HepG2 (cell line): Measurements from ENCODE around the gene MRPL27. TPM values are rescaled to one million over a fixed set of nuclear protein-coding genes. Genes with fewer than 3 reads are reported as not detected.

Experiments
- CCAR2 ChIP-seq: fragments of 200-400 bp; formaldehyde crosslinking; optimal IDR thresholded peaks from 2 replicates; pipeline ENCODE3; 2018; ENCODE audit warnings: low read depth, mild to moderate bottlenecking, low read length, moderate library complexity
- EEA1 ChIP-seq: sonication (generic); formaldehyde crosslinking; IDR thresholded peaks from 2 replicates; pipeline ENCODE4 v1.5.1; 2020; ENCODE audit warnings: mild to moderate bottlenecking, missing genetic modification reagents, borderline replicate concordance
- GMEB2 ChIP-seq: IDR thresholded peaks from 2 replicates; pipeline ENCODE4 v1.6.1; 2016; ENCODE audit warnings: missing biosample characterization, missing genetic modification reagents, low read depth
- HNF1B ChIP-seq: sonication (generic); formaldehyde crosslinking; IDR thresholded peaks from 2 replicates; pipeline ENCODE4 v1.5.1; 2020; ENCODE audit warnings: mild to moderate bottlenecking, moderate library complexity, missing genetic modification reagents
- MAZ ChIP-seq, 2 experiments: sonication (generic) in 1 of 2; formaldehyde crosslinking in 1 of 2; IDR thresholded peaks; 2 replicates each; pipeline versions ENCODE4 v1.5.0 to v1.6.1; 2012 to 2020; ENCODE audit warnings: low read depth in 2 of 2, mild to moderate bottlenecking in 2 of 2, borderline replicate concordance in 1 of 2, improper control_type of control experiment in 1 of 2, low read length in 1 of 2, missing genetic modification reagents in 1 of 2, moderate library complexity in 1 of 2
- MTF2 ChIP-seq: sonication (generic); formaldehyde crosslinking; IDR thresholded peaks from 2 replicates; pipeline ENCODE4 v1.5.0; 2020; ENCODE audit warnings: missing genetic modification reagents, borderline replicate concordance
- NFAT5 ChIP-seq: sonication (generic); formaldehyde crosslinking; IDR thresholded peaks from 2 replicates; pipeline ENCODE4 v1.4.0; 2020; ENCODE audit warnings: missing genetic modification reagents
- NFIC ChIP-seq: IDR thresholded peaks from 2 replicates; pipeline ENCODE4 v1.6.1; 2012; ENCODE audit warnings: mild to moderate bottlenecking, low read length, inconsistent platforms
- POLR2AphosphoS2 ChIP-seq: IDR thresholded peaks from 2 replicates; pipeline ENCODE4 v1.6.1; 2011; ENCODE audit warnings: low read depth, low read length, improper control_type of control experiment
- PRMT3 ChIP-seq: sonication (generic); formaldehyde crosslinking; IDR thresholded peaks from 2 replicates; pipeline ENCODE4 v1.8.1; 2022; ENCODE audit warnings: low read depth, mild to moderate bottlenecking, moderate library complexity, missing genetic modification reagents, borderline replicate concordance
- RARA ChIP-seq: IDR thresholded peaks from 2 replicates; pipeline ENCODE4 v1.6.1; 2016; ENCODE audit warnings: missing genetic modification reagents, missing compliant biosample characterization
- RXRB ChIP-seq: IDR thresholded peaks from 2 replicates; pipeline ENCODE4 v1.6.1; 2016; ENCODE audit warnings: borderline replicate concordance, missing genetic modification reagents, missing compliant biosample characterization
- TRIM22 ChIP-seq: fragments of 450-650 bp; IDR thresholded peaks from 2 replicates; pipeline ENCODE4 v1.6.1; 2017
- XRCC5 ChIP-seq: fragments of 200-400 bp; formaldehyde crosslinking; optimal IDR thresholded peaks from 2 replicates; pipeline ENCODE3; 2017; ENCODE audit warnings: mild to moderate bottlenecking, low read length
- ZNF430 ChIP-seq: sonication (generic); formaldehyde crosslinking; IDR thresholded peaks from 2 replicates; pipeline ENCODE4 v1.9.0; 2021; ENCODE audit warnings: mild to moderate bottlenecking, missing genetic modification reagents
- ZNF660 ChIP-seq: sonication (generic); formaldehyde crosslinking; IDR thresholded peaks from 2 replicates; pipeline ENCODE4 v1.5.1; 2020; ENCODE audit warnings: mild to moderate bottlenecking, low read depth, missing genetic modification reagents, borderline replicate concordance
- ZNF703 ChIP-seq: sonication (generic); formaldehyde crosslinking; IDR thresholded peaks from 2 replicates; pipeline ENCODE4 v1.5.1; 2020; ENCODE audit warnings: missing genetic modification reagents, mild to moderate bottlenecking, moderate library complexity, borderline replicate concordance
- ZNF761 ChIP-seq: sonication (generic); formaldehyde crosslinking; conservative IDR thresholded peaks from 2 replicates; pipeline ENCODE4 v1.4.0; 2020; ENCODE audit warnings: mild to moderate bottlenecking, missing genetic modification reagents
- polyA plus RNA-seq, 8 experiments: library from polyadenylated mRNA; depleted of rRNA in 3 of 8; stranded (reverse) in 7 of 8; unstranded in 1 of 8; fragments of >200 nt; fragmentation: Illumina TruSeq in 4 of 8; extraction: Trizol in 4 of 8; gene quantifications; 2 replicates each; pipeline versions ENCODE4 v1.2.1 to v1.2.3, GENCODE V29; 2011 to 2016; ENCODE audit warnings: low read depth in 4 of 8, missing spikeins in 1 of 8, mixed read lengths in 1 of 8; ENCODE audit not compliant: insufficient read depth in 1 of 8
- total RNA-seq, 5 experiments: library from RNA; depleted of rRNA; stranded (reverse); fragments of >200 nt; fragmentation: Illumina TruSeq; extraction: Trizol; gene quantifications; 2 replicates each; pipeline ENCODE4 v1.2.3, GENCODE V29; 2016; ENCODE audit warnings: low read depth in 1 of 5

Gene MRPL27
- total and polyA plus RNA-seq, 2 of the 13 experiments (the other 11 are each of a cell fraction or from before 2014, with no cell fraction given) = 137 to 217 TPM

- TF ChIP-seq NFAT5 = no peak
- peak; percentile 59; the same call in 1 of the 2 replicates for TF ChIP-seq RXRB (CRISPR knock-in tag)
- no peak for TF ChIP-seq NFIC
- no peak for TF ChIP-seq ZNF761 (CRISPR knock-in tag)
- TF ChIP-seq ZNF703 (CRISPR knock-in tag) = no peak
- no peak for TF ChIP-seq PRMT3 (CRISPR knock-in tag)
- no peak for TF ChIP-seq POLR2AphosphoS2
- no peak for TF ChIP-seq CCAR2
- TF ChIP-seq ZNF430 (CRISPR knock-in tag) = no peak
- no peak for TF ChIP-seq MAZ (IDR thresholded peaks at IDR 0.05; ENCODE audit: borderline replicate concordance, low read depth, low read length)
- TF ChIP-seq MAZ (CRISPR knock-in tag; IDR thresholded peaks at IDR 0.05; ENCODE audit: low read depth) = no peak
- no peak for TF ChIP-seq MTF2 (CRISPR knock-in tag)
- TF ChIP-seq RARA = no peak
- TF ChIP-seq EEA1 (CRISPR knock-in tag) = no peak
- TF ChIP-seq XRCC5 = peak; percentile 96
- TF ChIP-seq HNF1B (CRISPR knock-in tag) = peak; percentile 60; the same call in 1 of the 2 replicates
- no peak for TF ChIP-seq TRIM22
- no peak for TF ChIP-seq GMEB2 (CRISPR knock-in tag)
- no peak for TF ChIP-seq ZNF660
Measured at GRCh38 chr17:50361561-50362480, 11.2 kb downstream of the MRPL27 start (continued).
